GM12801 (cell line): Measurements from ENCODE around the gene TTC29.

Source experiments
- TF ChIP-seq, protein P1 (sequence below): IDR thresholded peaks from one replicate; pipeline ENCODE4 v1.5.1; 2011; ENCODE audit warnings: control low read depth; ENCODE audit not compliant: insufficient read length; ENCODE audit errors: extremely low read depth

TTC29 gene

GRCh38 chr4:146945556-146946374 is at the start of gene TTC29:
Gene TTC29, minus strand, starts transcription at chr4:146945864. Its CDS starts 5,969 bp downstream, at chr4:146939895.
- TF ChIP-seq, protein P1, sequence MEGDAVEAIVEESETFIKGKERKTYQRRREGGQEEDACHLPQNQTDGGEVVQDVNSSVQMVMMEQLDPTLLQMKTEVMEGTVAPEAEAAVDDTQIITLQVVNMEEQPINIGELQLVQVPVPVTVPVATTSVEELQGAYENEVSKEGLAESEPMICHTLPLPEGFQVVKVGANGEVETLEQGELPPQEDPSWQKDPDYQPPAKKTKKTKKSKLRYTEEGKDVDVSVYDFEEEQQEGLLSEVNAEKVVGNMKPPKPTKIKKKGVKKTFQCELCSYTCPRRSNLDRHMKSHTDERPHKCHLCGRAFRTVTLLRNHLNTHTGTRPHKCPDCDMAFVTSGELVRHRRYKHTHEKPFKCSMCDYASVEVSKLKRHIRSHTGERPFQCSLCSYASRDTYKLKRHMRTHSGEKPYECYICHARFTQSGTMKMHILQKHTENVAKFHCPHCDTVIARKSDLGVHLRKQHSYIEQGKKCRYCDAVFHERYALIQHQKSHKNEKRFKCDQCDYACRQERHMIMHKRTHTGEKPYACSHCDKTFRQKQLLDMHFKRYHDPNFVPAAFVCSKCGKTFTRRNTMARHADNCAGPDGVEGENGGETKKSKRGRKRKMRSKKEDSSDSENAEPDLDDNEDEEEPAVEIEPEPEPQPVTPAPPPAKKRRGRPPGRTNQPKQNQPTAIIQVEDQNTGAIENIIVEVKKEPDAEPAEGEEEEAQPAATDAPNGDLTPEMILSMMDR: no peak

DNA sequence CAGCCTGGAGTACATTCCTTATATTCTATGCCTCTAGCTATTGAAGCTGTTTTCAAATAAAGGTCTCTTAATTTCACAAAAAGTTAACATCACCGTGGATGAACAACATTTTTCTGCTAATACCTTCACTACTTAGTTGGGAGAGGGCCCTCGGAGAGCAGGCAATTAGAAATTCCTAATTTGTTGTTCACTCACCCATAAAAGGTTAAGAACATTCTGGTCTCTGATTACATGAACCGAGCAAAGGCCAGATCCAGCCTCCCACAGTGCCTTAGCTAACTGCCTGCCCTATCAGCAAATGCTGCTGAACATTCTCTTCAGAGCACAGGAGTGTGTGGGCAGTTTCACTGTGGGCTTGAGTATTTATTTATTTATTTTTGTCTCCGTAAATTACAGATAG is 36.0 kb upstream of the TTC29 start:
- TF ChIP-seq, protein P1: no peak

GRCh38 chr4:146978641-146979040 is 33.0 kb upstream of the TTC29 start:
- TF ChIP-seq, protein P1: no peak

DNA sequence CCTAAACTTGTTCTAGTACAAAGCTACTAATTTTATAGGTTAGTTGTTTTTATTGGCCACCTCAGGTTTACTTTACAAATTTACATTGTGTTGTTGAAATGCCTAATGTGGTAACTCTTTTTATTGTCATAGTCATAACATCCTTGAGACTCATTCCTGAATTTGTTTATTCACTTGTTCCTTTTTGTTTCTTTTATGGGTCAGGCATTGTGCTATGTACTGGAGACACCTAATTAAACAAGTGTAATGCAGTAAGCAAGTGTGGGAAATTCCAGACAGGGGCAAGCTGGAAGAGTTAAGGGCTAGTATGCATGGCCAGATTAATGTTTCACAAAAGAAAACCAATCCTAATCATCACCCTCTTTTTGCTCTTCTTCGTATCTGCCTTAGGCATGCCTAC is 30.5 kb upstream of the TTC29 start:
- TF ChIP-seq, protein P1: no peak

DNA sequence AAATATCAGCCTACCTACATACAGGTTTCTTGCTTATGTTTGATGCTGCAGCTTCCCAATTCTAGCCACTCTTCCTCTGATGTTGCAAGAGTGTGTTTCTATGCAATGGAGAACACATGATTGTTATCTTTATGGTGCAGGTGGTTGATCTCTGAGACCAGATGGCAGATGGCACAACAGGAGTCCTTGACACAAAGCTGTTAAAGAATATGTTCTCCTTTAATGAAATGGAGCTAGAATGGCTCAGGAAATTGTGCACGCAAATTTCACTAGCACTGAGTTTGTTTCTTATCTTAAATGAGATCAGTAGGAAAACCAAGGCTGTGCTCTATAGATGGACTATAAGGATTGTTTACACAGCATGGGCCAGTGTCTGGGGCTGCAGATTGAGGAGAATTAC is 29.9 kb upstream of the TTC29 start:
- TF ChIP-seq, protein P1: no peak

DNA sequence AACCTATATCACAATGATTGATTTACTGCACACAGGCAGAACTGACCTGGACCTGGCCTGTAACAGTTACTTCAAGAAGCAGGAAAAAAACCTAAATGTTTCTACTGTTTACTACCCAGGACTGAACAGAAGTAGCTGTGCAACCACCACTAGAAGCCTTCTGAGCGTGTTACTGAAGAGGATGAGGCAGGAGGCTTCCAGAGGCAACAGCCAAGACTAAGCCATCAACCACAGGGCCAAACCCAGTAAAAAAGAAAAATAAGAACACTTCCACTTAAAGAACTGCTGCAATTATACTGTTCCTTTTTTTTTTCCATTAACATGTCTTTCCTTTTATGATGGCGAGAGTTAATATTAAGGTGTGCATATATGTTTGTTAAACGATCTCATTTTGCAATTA is 29.4 kb upstream of the TTC29 start:
- TF ChIP-seq, protein P1: no peak

DNA sequence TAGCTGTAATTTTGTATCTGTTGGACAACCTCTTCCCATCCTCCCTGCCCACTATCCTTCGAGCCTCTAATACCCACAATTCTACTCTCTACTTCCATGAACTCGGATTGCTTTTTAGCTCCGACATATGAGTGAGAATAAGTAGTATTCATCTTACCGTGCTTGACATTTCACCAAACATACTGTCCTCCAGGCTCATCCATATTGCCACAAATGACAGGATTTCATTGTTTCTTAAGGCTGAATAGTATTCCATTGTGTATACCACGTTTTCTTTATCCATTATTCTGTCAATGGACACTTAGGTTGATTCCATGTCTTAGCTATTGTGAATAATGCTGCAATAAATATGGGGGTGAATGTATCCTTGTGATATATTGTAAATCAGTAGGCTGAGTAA is 26.4 kb upstream of the TTC29 start:
- TF ChIP-seq, protein P1: no peak

- TF ChIP-seq, protein P1: no peak
Measured at GRCh38 chr4:146969126-146969525, 23.5 kb upstream of the TTC29 start.
